OCI-LY7 (cell line): Measurements from ENCODE around the gene STAC. TPM values are rescaled to one million over a fixed set of nuclear protein-coding genes. Genes with fewer than 3 reads are reported as not detected.

Experiments used
- BruUV-seq: library from RNA; stranded (reverse); fragments of 400-500 nt; replicated peaks from 2 replicates; lab custom pipeline; 2021; lab: Mats Ljungman, UMichigan
- CTCF ChIA-PET: fragments of 300-600 bp; sonication (Branson Sonifier 250); formaldehyde crosslinking; loops from one replicate; lab custom pipeline; 2022; ENCODE audit warnings: antibody characterized with exemption; ENCODE audit not compliant: unreplicated experiment; lab: Charles Lee
- POLR2A ChIA-PET: fragments of 300-600 bp; sonication (Branson Sonifier 250); formaldehyde crosslinking; loops from one replicate; lab custom pipeline; 2022; ENCODE audit warnings: antibody characterized with exemption; lab: Charles Lee
- DNase-seq: peaks from one replicate; pipeline ENCODE4 v3.0.0-alpha.2; 2015; ENCODE audit warnings: low spot score
- H2AFZ ChIP-seq: fragments of 200-600 bp; sonication (generic), shearing (Covaris generic); 2 replicates; pipeline ENCODE4 v1.6.1; 2014; ENCODE audit warnings: mild to moderate bottlenecking, antibody characterized with exemption, low read length, moderate library complexity
- H3K27ac ChIP-seq: fragments of 200-600 bp; sonication (generic); 2 replicates; pipeline ENCODE4 v1.5.1; 2014; ENCODE audit warnings: mixed run types, low read depth, mild to moderate bottlenecking, moderate library complexity, low read length, inconsistent platforms; ENCODE audit not compliant: poor library complexity, severe bottlenecking
- H3K36me3 ChIP-seq: fragments of 200-600 bp; sonication (generic); 2 replicates; pipeline ENCODE4 v1.6.1; 2014; ENCODE audit warnings: mild to moderate bottlenecking, antibody characterized with exemption, low read length, moderate library complexity, mixed read lengths; ENCODE audit not compliant: insufficient read depth
- H3K4me1 ChIP-seq: fragments of 200-600 bp; sonication (generic); 2 replicates; pipeline ENCODE4 v1.5.1; 2014; ENCODE audit warnings: mild to moderate bottlenecking, low read length; ENCODE audit not compliant: insufficient read depth, poor library complexity, severe bottlenecking
- H3K4me2 ChIP-seq: fragments of 200-600 bp; sonication (generic); 2 replicates; pipeline ENCODE4 v1.6.1; 2014; ENCODE audit warnings: mild to moderate bottlenecking, low read length
- H3K4me3 ChIP-seq: fragments of 200-600 bp; sonication (generic); 2 replicates; pipeline ENCODE4 v1.5.1; 2014; ENCODE audit warnings: mild to moderate bottlenecking, low read depth, low read length; ENCODE audit not compliant: poor library complexity, severe bottlenecking
- H3K79me2 ChIP-seq: fragments of 200-600 bp; sonication (generic); 2 replicates; pipeline ENCODE4 v1.6.1; 2016; ENCODE audit warnings: low read depth, mild to moderate bottlenecking, low read length, moderate library complexity, mixed read lengths; ENCODE audit not compliant: insufficient read depth
- H3K9me2 ChIP-seq: fragments of 200-600 bp; sonication (generic); 2 replicates; pipeline ENCODE4 v1.6.1; 2016; ENCODE audit warnings: mild to moderate bottlenecking, low read length, mixed read lengths; ENCODE audit not compliant: insufficient read depth
- H3K9me3 ChIP-seq: fragments of 200-600 bp; sonication (generic); 2 replicates; pipeline ENCODE4 v1.6.1; 2014; ENCODE audit warnings: mild to moderate bottlenecking, mixed run types, low read length, mixed read lengths
- H4K20me1 ChIP-seq: fragments of 200-600 bp; sonication (generic); 2 replicates; pipeline ENCODE4 v1.6.1; 2014; ENCODE audit warnings: mild to moderate bottlenecking, antibody characterized with exemption, low read length, moderate library complexity, mixed read lengths; ENCODE audit not compliant: insufficient read depth
- CTCF ChIP-seq: fragments of 200-600 bp; sonication (generic); conservative IDR thresholded peaks from 2 replicates; pipeline ENCODE4 v1.5.1; 2014; ENCODE audit warnings: mild to moderate bottlenecking, antibody characterized with exemption, low read length, moderate library complexity, mixed read lengths
- EZH2phosphoT487 ChIP-seq: fragments of 200-600 bp; sonication (generic); IDR thresholded peaks from 2 replicates; pipeline ENCODE4 v1.6.1; 2018; ENCODE audit warnings: low read depth, borderline replicate concordance, mild to moderate bottlenecking, mixed run types, antibody characterized with exemption, low read length, moderate library complexity, mixed read lengths
- intact Hi-C: fragments of 100-400 bp; cut with micrococcal nuclease; formaldehyde crosslinking; loops from one replicate; pipeline ENCODE4 v1.10.0; 2022; ENCODE audit not compliant: unreplicated experiment
- total RNA-seq, 2 experiments: library from RNA; depleted of rRNA in 1 of 2; stranded (reverse); fragments of >200 nt in 1 of 2; shearing (Covaris generic) in 1 of 2; gene quantifications; 2 replicates each; pipeline ENCODE4 v1.2.3, GENCODE V29; 2014 to 2022

STAC gene
- total RNA-seq, 2 experiments from 2014 or later = not detected

- no peaks in the 10 kb centered on the region for H4K20me1 ChIP-seq
- BruUV-seq = no TSS peak
- ChIA-PET POLR2A (no interaction called here), CTCF (no interaction called here)
- no peak overlapping the region for H3K4me2 ChIP-seq
- no peaks in the 10 kb centered on the region for H3K36me3 ChIP-seq
- no peaks in the 10 kb centered on the region for H3K4me1 ChIP-seq
- no peak overlapping the region for H3K4me3 ChIP-seq
- no peak overlapping the region for H3K27ac ChIP-seq
- no peak for DNase-seq
- H2AFZ ChIP-seq = no peak overlapping the region
- intact Hi-C loops = no loop called here
- no peaks in the 10 kb centered on the region for H3K9me3 ChIP-seq
- no peaks in the 10 kb centered on the region for H3K79me2 ChIP-seq
- TF ChIP-seq EZH2phosphoT487 (no peak), CTCF (no peak)
- H3K9me2 ChIP-seq = no peaks in the 10 kb centered on the region
These were observed 13.9 kb downstream of the STAC start for GRCh38 chr3:36394176-36394575.

GRCh38 chr3:36397841-36398240 is 17.5 kb downstream of the STAC start:
- POLR2A ChIA-PET = interaction anchor here (0.7 to 1.3 kb wide), 5 partner anchors 8 to 304 kb away, joined by 3 to 5 read pairs (median 3); no protein-coding TSS in a partner anchor
- CTCF ChIA-PET = no interaction called here
- Histone ChIP-seq H3K4me2 (no peak overlapping the region), H2AFZ (no peak overlapping the region), H3K4me3 (no peak overlapping the region), H3K9me3 (no peaks in the 10 kb centered on the region), H3K79me2 (no peaks in the 10 kb centered on the region), H3K36me3 (no peaks in the 10 kb centered on the region), H3K9me2 (no peaks in the 10 kb centered on the region), H3K4me1 (no peaks in the 10 kb centered on the region), H4K20me1 (no peaks in the 10 kb centered on the region), H3K27ac (no peak overlapping the region)
- BruUV-seq = no TSS peak
- intact Hi-C loops = no loop called here
- no peak for DNase-seq
- TF ChIP-seq EZH2phosphoT487 = no peak
- TF ChIP-seq CTCF = no peak

GRCh38 chr3:36399933-36400332 is 19.6 kb downstream of the STAC start:
- Histone ChIP-seq H3K27ac (no peak overlapping the region), H3K36me3 (no peaks in the 10 kb centered on the region), H3K79me2 (no peaks in the 10 kb centered on the region), H3K4me1 (no peaks in the 10 kb centered on the region), H3K4me3 (no peak overlapping the region), H3K4me2 (no peak overlapping the region), H3K9me2 (no peaks in the 10 kb centered on the region), H2AFZ (no peak overlapping the region), H4K20me1 (no peaks in the 10 kb centered on the region), H3K9me3 (no peaks in the 10 kb centered on the region)
- intact Hi-C loops = no loop called here
- BruUV-seq = no TSS peak
- ChIA-PET CTCF (no interaction called here), POLR2A (no interaction called here)
- TF ChIP-seq EZH2phosphoT487 (no peak), CTCF (no peak)
- no peak for DNase-seq
